Stimulated activated CD8-positive, alpha-beta memory T cell treated with anti-CD3 and anti-CD28 coated beads, Interleukin-4, amount 100 ng/mL, for 1 hour (primary cell): ENCODE results near the gene SLC16A3.

Experiments used
- DNase-seq, 2 donors: peaks; one replicate each; pipeline ENCODE4 v3.0.0-alpha.2; 2020; ENCODE audit warnings: low read depth in 2 of 2, low spot score in 1 of 2

Gene SLC16A3

DNA sequence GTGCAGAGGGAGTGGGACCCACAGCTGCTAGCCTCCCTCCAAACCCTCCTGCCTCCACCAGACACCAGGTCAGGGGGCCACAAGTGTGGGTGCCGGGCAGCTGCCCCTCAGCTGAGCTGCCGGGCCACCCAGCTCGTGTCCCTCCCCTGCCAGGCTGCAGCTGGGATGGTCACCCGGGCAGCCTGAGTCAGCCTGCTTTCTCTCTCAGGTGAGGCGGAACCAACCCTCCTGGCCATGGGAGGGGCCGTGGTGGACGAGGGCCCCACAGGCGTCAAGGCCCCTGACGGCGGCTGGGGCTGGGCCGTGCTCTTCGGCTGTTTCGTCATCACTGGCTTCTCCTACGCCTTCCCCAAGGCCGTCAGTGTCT is 6.9 kb downstream of the SLC16A3 start:
- DNase-seq = no peak

DNA sequence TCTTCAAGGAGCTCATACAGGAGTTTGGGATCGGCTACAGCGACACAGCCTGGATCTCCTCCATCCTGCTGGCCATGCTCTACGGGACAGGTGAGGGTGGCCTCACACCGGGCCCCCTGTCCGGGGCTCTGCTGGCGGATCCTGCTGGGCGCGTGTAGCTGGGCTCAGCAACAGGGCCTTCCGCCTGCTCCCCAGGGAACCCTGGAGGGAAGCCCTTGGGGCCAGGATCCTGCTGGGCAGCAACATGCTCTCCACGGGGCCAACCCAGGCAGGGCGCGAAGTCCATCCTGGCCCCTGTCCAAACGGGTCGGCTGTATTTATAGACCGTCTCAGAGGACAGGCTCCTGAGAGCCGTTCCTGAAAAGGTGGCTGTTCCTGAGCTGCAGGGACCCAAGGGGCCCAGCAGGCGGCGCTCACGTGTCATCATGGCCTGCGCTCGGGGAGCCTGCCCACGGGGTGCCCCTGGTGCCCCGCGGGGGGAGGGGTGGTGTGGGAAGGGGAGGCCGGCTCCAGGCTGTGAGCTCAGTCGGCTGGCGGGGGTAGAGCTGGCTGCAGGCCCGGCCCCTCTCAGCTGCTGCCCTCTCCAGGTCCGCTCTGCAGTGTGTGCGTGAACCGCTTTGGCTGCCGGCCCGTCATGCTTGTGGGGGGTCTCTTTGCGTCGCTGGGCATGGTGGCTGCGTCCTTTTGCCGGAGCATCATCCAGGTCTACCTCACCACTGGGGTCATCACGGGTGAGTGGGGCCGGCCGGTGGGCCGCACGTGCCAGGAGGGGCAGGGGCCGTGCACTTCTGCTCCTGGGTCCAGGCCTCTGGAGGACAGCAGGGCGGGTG is 7.5 kb downstream of the SLC16A3 start:
- no peak for DNase-seq

DNA sequence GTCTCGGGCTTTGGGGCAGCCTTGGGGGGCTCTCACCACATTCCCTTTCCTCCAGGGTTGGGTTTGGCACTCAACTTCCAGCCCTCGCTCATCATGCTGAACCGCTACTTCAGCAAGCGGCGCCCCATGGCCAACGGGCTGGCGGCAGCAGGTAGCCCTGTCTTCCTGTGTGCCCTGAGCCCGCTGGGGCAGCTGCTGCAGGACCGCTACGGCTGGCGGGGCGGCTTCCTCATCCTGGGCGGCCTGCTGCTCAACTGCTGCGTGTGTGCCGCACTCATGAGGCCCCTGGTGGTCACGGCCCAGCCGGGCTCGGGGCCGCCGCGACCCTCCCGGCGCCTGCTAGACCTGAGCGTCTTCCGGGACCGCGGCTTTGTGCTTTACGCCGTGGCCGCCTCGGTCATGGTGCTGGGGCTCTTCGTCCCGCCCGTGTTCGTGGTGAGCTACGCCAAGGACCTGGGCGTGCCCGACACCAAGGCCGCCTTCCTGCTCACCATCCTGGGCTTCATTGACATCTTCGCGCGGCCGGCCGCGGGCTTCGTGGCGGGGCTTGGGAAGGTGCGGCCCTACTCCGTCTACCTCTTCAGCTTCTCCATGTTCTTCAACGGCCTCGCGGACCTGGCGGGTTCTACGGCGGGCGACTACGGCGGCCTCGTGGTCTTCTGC is 8.4 kb downstream of the SLC16A3 start:
- no peak for DNase-seq

DNA sequence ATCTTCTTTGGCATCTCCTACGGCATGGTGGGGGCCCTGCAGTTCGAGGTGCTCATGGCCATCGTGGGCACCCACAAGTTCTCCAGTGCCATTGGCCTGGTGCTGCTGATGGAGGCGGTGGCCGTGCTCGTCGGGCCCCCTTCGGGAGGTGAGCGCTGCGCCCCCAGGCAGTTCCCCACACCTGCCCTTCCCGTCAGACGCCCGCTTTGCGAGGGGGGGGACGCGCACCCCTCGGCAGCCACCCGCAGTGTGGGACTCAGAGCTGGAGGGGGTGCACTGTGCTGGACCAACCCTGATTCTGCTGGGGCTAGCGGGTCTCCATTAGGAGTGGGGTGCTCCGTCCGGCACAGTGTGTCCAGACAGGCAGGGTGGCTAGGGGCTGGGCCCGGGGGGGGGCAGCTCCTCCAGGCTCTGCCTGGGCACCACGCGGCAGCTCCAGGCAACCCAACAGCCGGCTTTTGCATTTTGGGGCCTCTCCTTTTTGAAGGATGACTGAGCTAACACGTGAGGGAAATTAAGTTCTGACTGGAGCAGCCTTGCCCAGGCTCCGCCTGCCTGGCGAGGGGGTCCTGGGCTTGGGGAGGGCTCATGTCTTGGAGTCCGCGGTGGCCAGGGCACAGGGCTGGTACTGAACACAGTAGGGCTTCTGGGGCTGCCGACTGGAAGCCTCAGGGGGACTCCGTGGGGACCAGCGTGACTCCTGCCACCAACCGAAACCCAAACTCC is 9.1 kb downstream of the SLC16A3 start:
- no peak for DNase-seq

DNA sequence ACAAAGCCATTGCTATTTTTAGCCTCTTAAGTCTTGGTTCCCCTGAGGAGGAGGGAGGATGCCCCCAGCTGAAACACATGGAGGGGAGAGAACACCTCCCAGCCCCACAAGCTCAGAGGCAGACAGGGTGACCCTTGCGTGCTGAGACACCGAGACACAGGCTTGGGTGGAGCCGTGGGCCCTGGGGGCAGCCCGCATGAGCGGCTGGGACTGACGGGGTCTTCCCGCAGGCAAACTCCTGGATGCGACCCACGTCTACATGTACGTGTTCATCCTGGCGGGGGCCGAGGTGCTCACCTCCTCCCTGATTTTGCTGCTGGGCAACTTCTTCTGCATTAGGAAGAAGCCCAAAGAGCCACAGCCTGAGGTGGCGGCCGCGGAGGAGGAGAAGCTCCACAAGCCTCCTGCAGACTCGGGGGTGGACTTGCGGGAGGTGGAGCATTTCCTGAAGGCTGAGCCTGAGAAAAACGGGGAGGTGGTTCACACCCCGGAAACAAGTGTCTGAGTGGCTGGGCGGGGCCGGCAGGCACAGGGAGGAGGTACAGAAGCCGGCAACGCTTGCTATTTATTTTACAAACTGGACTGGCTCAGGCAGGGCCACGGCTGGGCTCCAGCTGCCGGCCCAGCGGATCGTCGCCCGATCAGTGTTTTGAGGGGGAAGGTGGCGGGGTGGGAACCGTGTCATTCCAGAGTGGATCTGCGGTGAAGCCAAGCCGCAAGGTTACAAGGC is 9.8 kb downstream of the SLC16A3 start:
- DNase-seq = peak in 1 of 2 donors; percentile 41

DNA sequence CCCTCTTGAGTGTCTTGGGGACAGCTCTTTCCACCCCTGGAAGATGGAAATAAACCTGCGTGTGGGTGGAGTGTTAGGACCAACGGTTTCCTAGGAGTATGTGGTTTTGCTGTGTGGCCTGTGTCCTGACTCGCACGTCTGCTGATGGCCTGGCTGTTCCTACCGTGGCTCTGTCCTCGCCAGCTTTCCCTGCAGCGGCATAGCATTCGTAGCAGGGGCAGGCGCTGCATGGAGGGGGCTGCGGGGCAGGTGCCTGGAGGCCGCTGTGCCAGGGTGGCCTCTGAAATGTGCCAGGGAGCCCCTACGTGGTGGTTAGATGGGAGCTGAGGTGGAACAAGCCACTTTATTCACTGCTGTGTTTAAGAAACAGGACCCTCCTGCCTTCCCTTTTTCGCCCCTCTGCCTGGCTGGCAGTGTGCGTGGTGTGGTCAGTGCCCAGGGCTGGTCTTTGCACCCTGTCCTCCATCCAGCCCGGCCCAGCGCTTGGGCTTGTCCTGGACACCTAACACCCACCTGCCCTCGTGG is 10.6 kb downstream of the SLC16A3 start:
- no peak for DNase-seq

DNA sequence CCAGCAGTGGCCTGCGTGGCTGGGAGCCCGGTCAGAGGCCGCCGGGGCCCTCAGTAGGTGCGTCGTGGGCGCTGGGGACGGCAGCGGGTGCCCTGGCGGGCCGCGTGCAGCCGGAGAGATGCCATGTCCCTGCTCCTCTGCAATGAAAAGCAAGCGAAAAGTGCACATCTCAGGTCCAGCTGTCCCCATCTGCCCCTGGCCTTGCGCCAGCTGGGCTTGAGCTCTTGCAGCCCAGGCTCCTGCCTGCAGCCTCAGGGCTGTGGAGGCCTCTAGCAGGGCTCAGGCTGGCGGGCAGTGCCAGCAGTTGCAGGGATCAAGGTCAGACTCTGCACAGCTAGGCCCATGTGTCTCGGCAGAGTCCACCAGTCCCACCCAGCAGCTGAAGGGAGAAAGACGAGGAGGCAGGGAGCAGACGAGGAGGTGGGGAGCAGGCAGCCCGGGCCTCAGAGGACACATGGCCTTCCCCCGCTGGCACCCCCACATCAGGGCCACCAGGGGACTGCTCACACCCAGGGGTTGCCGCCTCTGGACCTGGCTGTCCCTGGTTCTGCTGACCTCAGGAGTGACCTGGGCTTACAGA is 11.2 kb downstream of the SLC16A3 start:
- no peak for DNase-seq

DNA sequence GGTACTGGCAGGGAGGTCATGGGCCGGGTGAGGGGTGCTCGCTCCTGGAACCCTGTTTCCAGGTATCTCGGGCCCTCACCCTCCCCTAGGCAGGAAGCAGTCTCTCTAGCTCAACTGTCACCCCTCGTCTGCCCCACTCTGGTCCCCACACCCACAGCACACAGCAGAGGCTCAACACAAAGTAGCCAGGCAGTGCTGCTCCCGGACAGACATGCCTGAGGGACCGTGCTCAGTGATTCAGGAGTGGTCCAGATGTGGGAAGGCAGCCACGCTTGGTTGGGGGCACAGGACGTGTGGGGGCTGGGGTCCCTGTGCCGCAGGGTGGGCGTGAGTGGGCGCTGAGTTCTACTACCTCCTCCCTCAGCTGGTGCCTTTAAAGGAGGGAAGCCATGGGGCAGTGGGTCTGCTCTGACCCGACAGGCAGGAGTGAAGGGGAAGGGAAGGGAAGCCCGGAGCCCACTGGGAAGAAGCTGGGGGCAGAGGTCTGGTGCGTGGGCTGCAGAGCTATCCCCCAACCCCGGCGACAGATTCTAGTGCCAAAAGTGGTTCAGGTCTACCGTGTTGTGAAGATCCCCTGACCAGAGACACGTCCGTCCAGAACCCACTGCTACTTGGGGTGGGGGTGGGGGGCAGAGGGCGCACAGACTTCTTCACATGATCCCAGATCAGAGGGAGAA is 11.8 kb downstream of the SLC16A3 start:
- DNase-seq = no peak

DNA sequence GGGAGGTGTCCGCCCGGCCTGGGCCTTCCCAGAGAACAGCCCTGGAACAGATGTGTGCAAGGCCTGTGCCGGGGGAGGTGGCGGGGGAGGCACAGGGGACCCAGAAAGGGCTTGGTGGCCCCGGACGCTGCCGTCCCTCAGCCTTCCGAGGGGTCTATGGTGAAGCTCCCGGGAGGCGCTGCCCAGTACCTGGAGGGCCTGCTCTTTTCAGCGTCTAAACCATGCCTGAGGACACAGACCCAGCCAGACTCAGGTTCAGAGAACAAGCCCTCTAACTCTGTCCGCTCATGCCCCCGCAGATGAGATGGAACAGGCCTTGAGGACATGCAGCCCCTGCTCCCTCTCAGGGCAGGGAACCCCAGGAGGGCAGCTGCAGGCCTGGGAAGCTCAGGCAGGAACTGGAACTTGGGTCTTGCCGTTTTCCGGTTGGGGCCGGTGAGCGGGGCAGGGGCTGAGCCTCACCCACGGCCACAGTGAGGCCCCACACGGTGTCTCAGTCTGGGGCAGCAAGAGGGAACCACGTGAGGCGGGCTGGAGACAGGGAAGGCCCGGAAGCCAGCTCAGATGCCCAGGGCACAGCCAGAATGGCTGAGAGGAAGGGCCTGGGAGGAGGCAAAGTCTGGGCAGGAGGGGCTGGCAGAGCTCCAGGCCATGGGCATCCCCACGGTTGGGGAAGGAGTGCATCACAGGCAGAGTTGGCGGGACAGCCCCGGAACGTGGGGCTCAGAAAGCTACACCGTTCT is 12.5 kb downstream of the SLC16A3 start:
- DNase-seq = no peak

DNA sequence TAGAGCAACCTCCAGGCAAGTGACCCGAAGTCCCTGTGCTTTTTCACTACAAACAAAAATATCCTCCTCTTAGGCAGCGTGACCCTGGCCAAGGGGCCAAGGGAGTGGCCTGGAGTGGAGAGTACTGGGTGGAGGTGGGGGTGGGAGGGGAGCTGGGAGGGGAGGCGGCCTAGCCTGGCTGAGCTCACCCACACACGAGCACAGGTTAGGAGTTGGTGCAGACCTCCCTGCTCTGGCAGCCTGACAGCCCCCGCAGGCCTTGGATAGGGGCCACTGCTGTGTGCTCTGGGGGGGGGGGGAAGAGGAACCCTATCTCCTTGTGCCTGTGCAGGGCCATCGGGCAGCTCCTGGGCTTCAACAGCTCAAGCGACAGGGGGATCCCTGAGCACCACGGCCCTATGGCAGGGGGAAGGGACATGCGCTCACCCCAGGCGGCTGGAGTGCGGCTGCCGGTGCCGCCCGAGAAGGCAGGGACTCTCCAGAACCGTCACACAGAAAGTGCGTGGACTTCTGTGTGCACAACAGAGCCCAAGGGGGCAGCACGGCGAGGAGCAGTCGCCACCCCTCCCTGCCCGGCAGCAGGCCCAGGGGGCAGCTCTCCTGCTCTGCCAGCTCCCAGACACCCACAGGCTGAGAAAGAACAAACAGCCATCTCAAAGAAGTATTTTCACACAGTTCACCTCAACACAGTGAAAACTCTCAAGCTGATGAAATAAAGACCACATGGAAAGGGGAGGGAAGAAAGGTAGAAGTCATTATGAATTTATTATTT is 13.3 kb downstream of the SLC16A3 start:
- DNase-seq = no peak

DNA sequence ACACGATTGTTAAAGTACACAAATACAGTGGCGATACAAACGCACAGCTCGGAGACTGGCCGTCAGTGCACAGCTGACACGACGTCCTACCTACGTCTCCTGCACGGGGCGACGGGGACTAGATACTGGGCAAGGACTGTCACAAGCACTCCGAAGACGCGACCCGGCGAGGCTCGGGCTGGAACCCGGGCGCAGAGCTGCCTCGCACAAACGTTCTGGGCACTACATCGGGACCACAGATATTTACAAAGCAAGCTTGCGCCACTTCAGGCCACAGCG is 13.8 kb downstream of the SLC16A3 start:
- no peak for DNase-seq

DNA sequence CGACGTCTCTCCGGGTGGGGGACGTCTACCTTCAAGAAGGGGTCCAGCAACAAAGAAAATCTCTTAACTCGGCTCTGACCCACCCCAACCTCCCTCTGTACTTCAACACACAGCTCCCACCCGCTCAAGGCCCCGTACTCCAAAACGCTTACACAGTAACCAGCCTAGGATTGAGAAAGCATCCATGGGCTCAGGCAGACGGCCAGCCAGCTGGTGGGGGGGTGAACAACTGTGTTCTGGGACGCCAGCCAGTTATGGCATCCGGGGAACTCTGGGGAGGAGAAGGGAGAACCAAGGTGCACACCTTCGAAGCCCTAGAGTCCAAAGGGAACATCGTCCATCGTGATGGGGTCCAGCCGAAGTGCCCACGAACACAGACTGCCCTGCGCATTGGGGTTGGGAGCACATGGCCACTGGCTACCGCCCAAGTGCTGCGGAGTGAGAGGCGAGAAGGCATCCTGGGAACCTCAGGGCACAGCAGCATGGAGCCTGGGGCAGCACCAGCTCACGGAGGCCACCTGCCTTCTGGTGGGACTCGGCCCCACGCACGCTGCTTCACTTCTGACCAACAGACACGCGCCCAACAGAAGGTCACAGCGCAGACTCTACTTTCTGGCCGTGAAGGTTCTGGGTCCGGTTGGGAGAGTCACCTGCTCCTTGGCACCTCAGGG is 14.3 kb downstream of the SLC16A3 start:
- no peak for DNase-seq

DNA sequence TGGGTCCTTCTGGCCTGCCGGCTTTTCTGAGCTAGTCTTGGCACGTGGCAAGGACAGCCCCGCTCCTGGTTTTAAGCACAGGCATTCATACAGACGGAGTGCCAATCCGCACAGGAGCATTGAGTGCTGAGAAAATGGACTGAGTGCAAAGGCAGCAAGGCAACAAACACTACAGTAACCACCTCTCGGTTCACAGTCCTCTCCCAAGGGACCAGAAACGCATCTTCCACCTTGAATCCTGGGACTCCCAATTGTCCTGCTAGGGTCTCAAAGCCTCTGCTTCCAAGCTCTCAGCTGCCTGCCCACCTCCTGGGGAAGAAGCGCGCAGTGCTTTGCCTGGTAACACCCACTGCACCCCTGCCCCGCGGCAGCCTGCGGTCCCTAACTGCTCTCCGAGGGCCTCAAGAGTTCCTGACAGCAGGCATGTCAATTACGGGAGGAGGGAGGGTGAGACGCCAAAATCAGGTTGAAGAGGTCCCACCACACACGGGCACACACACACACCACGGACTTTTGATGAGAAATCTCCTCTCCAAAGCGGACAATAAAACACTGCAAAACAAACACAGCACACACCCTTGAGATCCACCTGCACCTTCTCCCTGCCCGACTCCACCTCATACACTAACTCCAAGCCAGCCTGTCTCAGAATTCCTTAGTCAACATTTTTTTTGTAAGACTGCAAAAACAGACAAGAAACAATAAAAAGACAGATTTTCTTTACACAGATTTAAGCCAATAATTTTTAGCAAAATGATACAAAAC is 15.0 kb downstream of the SLC16A3 start:
- DNase-seq = no peak

DNA sequence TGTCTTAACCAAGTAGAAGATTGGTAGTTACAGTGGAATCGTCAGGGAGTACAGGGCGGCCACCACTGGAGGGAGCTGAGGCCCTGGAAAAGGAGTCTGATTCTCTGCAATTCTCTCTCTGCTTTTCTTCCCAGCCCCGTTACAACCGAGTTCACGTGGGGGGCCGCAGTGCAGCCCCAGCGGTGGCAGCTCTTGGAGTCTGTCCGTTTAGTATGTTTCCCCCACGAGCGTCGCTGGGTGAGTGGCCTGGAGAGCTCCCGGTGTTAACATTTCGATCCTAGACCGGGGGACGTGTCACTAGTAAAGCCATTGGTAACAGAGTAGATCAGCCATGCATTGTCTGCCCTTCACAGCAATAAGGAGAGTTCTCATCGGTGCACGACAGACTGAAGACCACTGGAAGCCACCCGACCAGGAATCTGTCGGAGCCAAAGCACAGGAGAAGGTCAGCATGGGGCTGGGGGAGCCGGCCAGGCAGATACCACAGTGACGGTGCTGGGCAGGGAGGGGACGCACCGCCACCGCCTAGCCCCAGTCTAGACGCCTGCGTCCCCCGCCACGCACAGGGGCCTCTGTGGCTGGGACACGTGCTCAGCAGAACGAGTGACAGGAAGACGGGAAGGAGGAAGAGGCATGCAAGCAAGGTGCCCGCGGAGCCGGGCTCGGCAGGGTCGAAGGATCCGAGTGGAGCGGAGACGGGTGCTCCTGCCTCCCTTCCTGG is 15.7 kb downstream of the SLC16A3 start:
- no peak for DNase-seq

DNA sequence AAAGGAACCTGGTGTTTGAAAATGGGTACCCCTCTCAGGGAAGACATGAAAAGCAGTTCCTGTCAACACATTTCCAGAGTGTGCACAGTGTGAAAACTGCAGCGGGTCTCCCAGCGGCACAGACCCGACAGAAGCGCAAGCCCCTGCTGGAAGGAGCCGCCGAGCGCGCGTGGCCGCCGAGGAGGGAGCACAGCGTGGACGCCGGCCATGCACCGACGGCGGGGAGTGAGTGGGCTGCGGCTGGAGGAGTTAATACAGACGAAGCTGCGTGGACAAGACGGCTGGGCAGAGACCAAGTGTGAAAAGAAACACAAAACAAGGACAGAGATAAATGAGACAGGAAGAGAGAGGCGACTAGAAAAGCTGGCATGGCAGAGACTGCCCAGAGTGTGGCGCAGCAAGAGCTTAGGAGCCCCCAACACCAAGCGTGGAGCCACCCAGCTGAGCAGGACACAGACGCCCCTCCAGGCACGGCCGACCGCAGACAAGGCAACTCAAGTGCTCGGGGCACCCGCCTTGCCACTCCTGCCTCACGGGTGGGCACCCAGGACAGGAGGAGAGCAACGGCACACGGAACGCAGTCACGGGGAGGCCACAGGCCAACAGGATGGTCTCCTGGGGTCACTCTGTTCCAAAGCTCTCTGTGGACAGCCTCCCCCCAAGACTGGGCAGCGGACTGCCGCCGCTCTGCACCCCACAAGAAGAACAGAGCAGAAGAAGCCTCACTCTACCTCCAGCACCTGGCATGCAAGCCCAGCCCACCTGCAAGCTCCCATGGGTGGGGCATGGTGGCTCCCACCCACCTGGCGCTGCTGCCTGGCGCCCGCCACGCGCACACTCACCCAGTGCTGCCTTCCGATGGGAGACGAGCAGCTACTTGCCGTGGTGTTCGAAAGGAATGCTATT is 16.5 kb downstream of the SLC16A3 start:
- DNase-seq = no peak

DNA sequence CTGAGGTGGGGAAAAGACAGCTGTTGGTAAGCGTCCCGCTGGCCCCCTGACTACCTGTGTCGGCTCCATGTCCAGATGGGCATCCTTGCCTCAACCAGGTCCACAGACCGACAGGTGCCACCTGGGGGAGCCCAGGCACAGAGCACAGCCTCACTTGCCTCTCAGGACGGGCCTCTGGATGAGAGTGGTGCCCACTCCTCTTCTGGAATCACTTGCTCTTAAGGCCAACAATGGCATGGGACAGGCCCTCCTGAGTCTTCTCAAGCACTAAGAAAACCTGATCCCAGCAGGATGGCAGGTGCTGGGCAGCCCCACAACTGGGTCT is 17.2 kb downstream of the SLC16A3 start:
- no peak for DNase-seq
